Stimulated activated effector memory CD8-positive, alpha-beta T cell treated with anti-CD3 and anti-CD28 coated beads, Interleukin-12 subunit alpha, Interleukin-12 subunit beta, amount 100 ng/mL, for 72 hours (primary cell): Measurements from ENCODE around the gene RBFOX1.

Experiments used
- ATAC-seq: fragments of 150-1000 bp; cut with Tn5 transposase; 2 replicates; pipeline ENCODE4 v1.10.0; 2021
- DNase-seq, 2 donors: peaks; one replicate each; pipeline ENCODE4 v3.0.0; 2021 to 2022; ENCODE audit warnings: low spot score in 2 of 2
- H3K27ac Mint-ChIP-seq: one replicate; pipeline ENCODE4 v1.8.0; 2022; ENCODE audit warnings: mild to moderate bottlenecking, mixed read lengths
- H3K36me3 Mint-ChIP-seq: one replicate; pipeline ENCODE4 v1.8.0; 2022; ENCODE audit warnings: mild to moderate bottlenecking, mixed read lengths
- H3K4me1 Mint-ChIP-seq: one replicate; pipeline ENCODE4 v1.8.0; 2022; ENCODE audit warnings: mixed read lengths
- H3K4me3 Mint-ChIP-seq: one replicate; pipeline ENCODE4 v1.8.0; 2022; ENCODE audit warnings: mild to moderate bottlenecking, mixed read lengths
- H3K9me3 Mint-ChIP-seq: one replicate; pipeline ENCODE4 v1.8.0; 2022; ENCODE audit warnings: mixed read lengths

RBFOX1 gene

GRCh38 chr16:7332611-7333010, at the start of gene RBFOX1:
TSS of gene RBFOX1 (plus strand) at chr16:7332845.
- Mint-ChIP-seq H3K27ac (no peak within 1 kb of the TSS), H3K4me1 (no peaks in the 10 kb centered on the region), H3K4me3 (no peak within 1 kb of the TSS), H3K9me3 (peaks cover 18% of the 10 kb centered on the region), H3K36me3 (no peaks in the 10 kb centered on the region)
- no peak for DNase-seq
- ATAC-seq, result no peak

GRCh38 chr16:7284780-7285179, 47.9 kb upstream of the RBFOX1 start:
- ATAC-seq (no peak), DNase-seq (no peak)
- H3K4me3 Mint-ChIP-seq, result no peak overlapping the region
- H3K27ac Mint-ChIP-seq, result no peak overlapping the region
- no peaks in the 10 kb centered on the region for H3K4me1 Mint-ChIP-seq
- peaks cover 10% of the 10 kb centered on the region for H3K9me3 Mint-ChIP-seq
- no peaks in the 10 kb centered on the region for H3K36me3 Mint-ChIP-seq

- no peak for ATAC-seq
- no peak overlapping the region for H3K4me3 Mint-ChIP-seq
- H3K36me3 Mint-ChIP-seq, result no peaks in the 10 kb centered on the region
- H3K4me1 Mint-ChIP-seq, result no peaks in the 10 kb centered on the region
- no peak overlapping the region for H3K27ac Mint-ChIP-seq
- DNase-seq, result no peak
- peaks cover 10% of the 10 kb centered on the region for H3K9me3 Mint-ChIP-seq
Measured at GRCh38 chr16:7285520-7285919, 47.1 kb upstream of the RBFOX1 start.

- DNase-seq (no peak), ATAC-seq (no peak)
- H3K4me1 Mint-ChIP-seq, result no peaks in the 10 kb centered on the region
- H3K27ac Mint-ChIP-seq, result no peak overlapping the region
- H3K4me3 Mint-ChIP-seq, result no peak overlapping the region
- peaks cover 12% of the 10 kb centered on the region for H3K9me3 Mint-ChIP-seq
- H3K36me3 Mint-ChIP-seq, result no peaks in the 10 kb centered on the region
Measured at GRCh38 chr16:7289299-7289698, 43.3 kb upstream of the RBFOX1 start.

- Mint-ChIP-seq H3K27ac (no peak overlapping the region), H3K36me3 (no peaks in the 10 kb centered on the region), H3K4me3 (no peak overlapping the region), H3K9me3 (peaks cover 14% of the 10 kb centered on the region), H3K4me1 (no peaks in the 10 kb centered on the region)
- ATAC-seq, result no peak
- no peak for DNase-seq
Measured at GRCh38 chr16:7290682-7291081, 42.0 kb upstream of the RBFOX1 start.

GRCh38 chr16:7294020-7294419, 38.6 kb upstream of the RBFOX1 start:
- Mint-ChIP-seq H3K27ac (no peak overlapping the region), H3K9me3 (peaks cover 14% of the 10 kb centered on the region), H3K4me3 (no peak overlapping the region), H3K36me3 (no peaks in the 10 kb centered on the region), H3K4me1 (no peaks in the 10 kb centered on the region)
- ATAC-seq (no peak), DNase-seq (no peak)

- no peaks in the 10 kb centered on the region for H3K36me3 Mint-ChIP-seq
- ATAC-seq, result no peak
- DNase-seq, result no peak
- no peak overlapping the region for H3K4me3 Mint-ChIP-seq
- peaks cover 11% of the 10 kb centered on the region for H3K9me3 Mint-ChIP-seq
- no peak overlapping the region for H3K27ac Mint-ChIP-seq
- H3K4me1 Mint-ChIP-seq, result no peaks in the 10 kb centered on the region
Measured at GRCh38 chr16:7303052-7303610, 29.5 kb upstream of the RBFOX1 start.

GRCh38 chr16:7303660-7304200, 28.9 kb upstream of the RBFOX1 start:
- no peaks in the 10 kb centered on the region for H3K4me1 Mint-ChIP-seq
- ATAC-seq, result no peak
- no peak for DNase-seq

GRCh38 chr16:7304279-7304678, 28.4 kb upstream of the RBFOX1 start:
- no peaks in the 10 kb centered on the region for H3K36me3 Mint-ChIP-seq
- ATAC-seq (no peak), DNase-seq (no peak)
- H3K4me3 Mint-ChIP-seq, result no peak overlapping the region
- no peaks in the 10 kb centered on the region for H3K4me1 Mint-ChIP-seq
- H3K9me3 Mint-ChIP-seq, result peaks cover 11% of the 10 kb centered on the region
- H3K27ac Mint-ChIP-seq, result no peak overlapping the region

More at GRCh38 chr16:7303660-7304200, 28.9 kb upstream of the RBFOX1 start:
- H3K36me3 Mint-ChIP-seq, result no peaks in the 10 kb centered on the region
- peaks cover 11% of the 10 kb centered on the region for H3K9me3 Mint-ChIP-seq
- no peak overlapping the region for H3K4me3 Mint-ChIP-seq
- H3K27ac Mint-ChIP-seq, result no peak overlapping the region

- Mint-ChIP-seq H3K4me1 (no peaks in the 10 kb centered on the region), H3K36me3 (no peaks in the 10 kb centered on the region), H3K4me3 (no peak overlapping the region), H3K9me3 (peaks cover 11% of the 10 kb centered on the region), H3K27ac (no peak overlapping the region)
- DNase-seq, result no peak
- no peak for ATAC-seq
Measured at GRCh38 chr16:7304958-7305357, 27.7 kb upstream of the RBFOX1 start.

- Mint-ChIP-seq H3K4me1 (no peaks in the 10 kb centered on the region), H3K9me3 (peaks cover 11% of the 10 kb centered on the region), H3K36me3 (no peaks in the 10 kb centered on the region), H3K27ac (no peak overlapping the region), H3K4me3 (no peak overlapping the region)
- ATAC-seq, result no peak
- no peak for DNase-seq
Measured at GRCh38 chr16:7313170-7313569, 19.5 kb upstream of the RBFOX1 start.

- DNase-seq (no peak), ATAC-seq (no peak)
- Mint-ChIP-seq H3K36me3 (no peaks in the 10 kb centered on the region), H3K9me3 (peaks cover 14% of the 10 kb centered on the region), H3K4me1 (no peaks in the 10 kb centered on the region), H3K4me3 (no peak overlapping the region), H3K27ac (no peak overlapping the region)
Measured at GRCh38 chr16:7314163-7314562, 18.5 kb upstream of the RBFOX1 start.

GRCh38 chr16:7315813-7316212, 16.8 kb upstream of the RBFOX1 start:
- DNase-seq (no peak), ATAC-seq (no peak)
- no peak overlapping the region for H3K4me3 Mint-ChIP-seq
- H3K27ac Mint-ChIP-seq, result no peak overlapping the region
- no peaks in the 10 kb centered on the region for H3K4me1 Mint-ChIP-seq
- peaks cover 20% of the 10 kb centered on the region for H3K9me3 Mint-ChIP-seq
- H3K36me3 Mint-ChIP-seq, result no peaks in the 10 kb centered on the region

- ATAC-seq, result no peak
- no peaks in the 10 kb centered on the region for H3K4me1 Mint-ChIP-seq
- peaks cover 16% of the 10 kb centered on the region for H3K9me3 Mint-ChIP-seq
- H3K4me3 Mint-ChIP-seq, result no peak overlapping the region
- no peak overlapping the region for H3K27ac Mint-ChIP-seq
- no peak for DNase-seq
- no peaks in the 10 kb centered on the region for H3K36me3 Mint-ChIP-seq
Measured at GRCh38 chr16:7316281-7316888, 16.3 kb upstream of the RBFOX1 start.

GRCh38 chr16:7317982-7318381, 14.7 kb upstream of the RBFOX1 start:
- Mint-ChIP-seq H3K4me1 (no peaks in the 10 kb centered on the region), H3K9me3 (peaks cover 14% of the 10 kb centered on the region)

GRCh38 chr16:7318686-7319085, 14.0 kb upstream of the RBFOX1 start:
- H3K27ac Mint-ChIP-seq, result no peak overlapping the region
- ATAC-seq (no peak), DNase-seq (no peak)

More at GRCh38 chr16:7317982-7318381, 14.7 kb upstream of the RBFOX1 start:
- Mint-ChIP-seq H3K36me3 (no peaks in the 10 kb centered on the region), H3K4me3 (no peak overlapping the region), H3K27ac (no peak overlapping the region)
- ATAC-seq (no peak), DNase-seq (no peak)

More at GRCh38 chr16:7318686-7319085, 14.0 kb upstream of the RBFOX1 start:
- Mint-ChIP-seq H3K36me3 (no peaks in the 10 kb centered on the region), H3K4me1 (no peaks in the 10 kb centered on the region), H3K9me3 (peaks cover 12% of the 10 kb centered on the region), H3K4me3 (no peak overlapping the region)
